Esophagus (tissue), 2 donors: ENCODE data around the gene NDUFC1. TPM values are rescaled to one million over a fixed set of nuclear protein-coding genes. Genes with fewer than 3 reads are reported as not detected.
"Not testable (repeated sequence)": the region's sequence is repeated elsewhere in the genome, so short reads cannot be mapped to it uniquely, and the experiment has no call there.

Experiments used
- H3K27ac ChIP-seq, 2 donors: one replicate each; pipeline ENCODE4 v1.5.1; 2013; ENCODE audit warnings: low read depth in 2 of 2, mild to moderate bottlenecking in 2 of 2, inconsistent platforms in 1 of 2, low read length in 1 of 2, moderate library complexity in 1 of 2
- H3K27me3 ChIP-seq, 2 donors: one replicate each; pipeline ENCODE4 v1.6.1; 2013; ENCODE audit warnings: low read length in 2 of 2, control low read depth in 1 of 2, mild to moderate bottlenecking in 1 of 2; ENCODE audit not compliant: insufficient read depth in 2 of 2, control insufficient read depth in 1 of 2
- H3K36me3 ChIP-seq, 2 donors: one replicate each; pipeline ENCODE4 v1.6.1; 2013; ENCODE audit warnings: low read length in 1 of 2; ENCODE audit not compliant: control insufficient read depth in 2 of 2, insufficient read depth in 2 of 2
- H3K4me1 ChIP-seq, 2 donors: one replicate each; pipeline ENCODE4 v1.6.1; 2013; ENCODE audit warnings: low read length in 1 of 2; ENCODE audit not compliant: control insufficient read depth in 2 of 2, insufficient read depth in 2 of 2
- H3K4me3 ChIP-seq, 2 donors: one replicate each; pipeline ENCODE4 v1.5.1; 2013; ENCODE audit warnings: low read length in 2 of 2, mild to moderate bottlenecking in 2 of 2, low read depth in 1 of 2, moderate library complexity in 1 of 2
- H3K9me3 ChIP-seq, 2 donors: one replicate each; pipeline ENCODE4 v1.6.1; 2013; ENCODE audit warnings: mild to moderate bottlenecking in 2 of 2, low read depth in 1 of 2, low read length in 1 of 2, moderate library complexity in 1 of 2; ENCODE audit not compliant: control insufficient read depth in 2 of 2, insufficient read depth in 1 of 2
- WGBS, 2 donors: extraction: QIAGEN DNeasy Blood & Tissue Kit; methylation state at CpG; one replicate each; pipeline ENCODE4 v1.1.7; 2013; 5-methylcytosine and 5-hydroxymethylcytosine counted together
- polyA plus RNA-seq, 2 donors: library from polyadenylated mRNA; stranded (reverse); fragments of 200-250 nt; gene quantifications; one replicate each; pipeline ENCODE4 v1.2.3, GENCODE V29; 2013
- donor health status: healthy with polysubstance abuse.
- donor health status: Bipolar disorder and iron deficiency.

The NDUFC1 gene
- polyA plus RNA-seq, 2 donors: 79.0 to 102 TPM

GRCh38 chr4:139256349-139256748 lies 45.9 kb downstream of the NDUFC1 start:
- Histone ChIP-seq H3K27me3 (no peaks in the 10 kb centered on the region), H3K27ac (no peak overlapping the region), H3K4me1 (no peaks in the 10 kb centered on the region), H3K36me3 (no peaks in the 10 kb centered on the region), H3K9me3 (no peaks in the 10 kb centered on the region), H3K4me3 (no peak overlapping the region)
- 57 to 66% methylated on average over 2 of the region's 2 CpGs for WGBS, 2 donors

GRCh38 chr4:139255581-139255980 lies 46.7 kb downstream of the NDUFC1 start:
- WGBS, 2 donors: 92 to 95% methylated on average over 6 of the region's 6 CpGs
- H3K4me3 ChIP-seq, H3K27me3 ChIP-seq: not testable (repeated sequence)

GRCh38 chr4:139253713-139254112 lies 48.6 kb downstream of the NDUFC1 start:
- Histone ChIP-seq H3K27me3 (no peaks in the 10 kb centered on the region), H3K9me3 (no peaks in the 10 kb centered on the region), H3K4me3 (no peak overlapping the region), H3K27ac (no peak overlapping the region), H3K36me3 (no peaks in the 10 kb centered on the region), H3K4me1 (no peaks in the 10 kb centered on the region)
- 84 to 89% methylated on average over 3 of the region's 3 CpGs for WGBS, 2 donors

More at GRCh38 chr4:139255581-139255980, 46.7 kb downstream of the NDUFC1 start:
- not testable (repeated sequence) for H3K9me3 ChIP-seq, H3K27ac ChIP-seq, H3K36me3 ChIP-seq, H3K4me1 ChIP-seq

- H3K27me3 ChIP-seq: no peaks in the 10 kb centered on the region
Measured at GRCh38 chr4:139253046-139253445, 49.2 kb downstream of the NDUFC1 start.

GRCh38 chr4:139247700-139248238 lies 54.5 kb downstream of the NDUFC1 start:
- Histone ChIP-seq H3K4me3 (no peak overlapping the region), H3K36me3 (no peaks in the 10 kb centered on the region), H3K27me3 (no peaks in the 10 kb centered on the region), H3K27ac (no peak overlapping the region), H3K4me1 (no peaks in the 10 kb centered on the region), H3K9me3 (no peaks in the 10 kb centered on the region)
- 60 to 76% methylated on average over 4 of the region's 4 CpGs for WGBS, 2 donors

More at GRCh38 chr4:139253046-139253445, 49.2 kb downstream of the NDUFC1 start:
- Histone ChIP-seq H3K4me3 (no peak overlapping the region), H3K36me3 (no peaks in the 10 kb centered on the region), H3K4me1 (no peaks in the 10 kb centered on the region), H3K9me3 (no peaks in the 10 kb centered on the region), H3K27ac (no peak overlapping the region)

- Histone ChIP-seq H3K4me1 (no peaks in the 10 kb centered on the region), H3K36me3 (no peaks in the 10 kb centered on the region), H3K27ac (no peak overlapping the region), H3K4me3 (no peak overlapping the region), H3K27me3 (no peaks in the 10 kb centered on the region), H3K9me3 (no peaks in the 10 kb centered on the region)
Measured at GRCh38 chr4:139247241-139247640, 55.0 kb downstream of the NDUFC1 start.

- no peaks in the 10 kb centered on the region for H3K4me1 ChIP-seq
- WGBS, 2 donors: 74 to 75% methylated on average over 3 of the region's 3 CpGs
- H3K36me3 ChIP-seq: no peaks in the 10 kb centered on the region
- H3K4me3 ChIP-seq: no peak overlapping the region
- no peaks in the 10 kb centered on the region for H3K9me3 ChIP-seq
- no peaks in the 10 kb centered on the region for H3K27me3 ChIP-seq
- no peak overlapping the region for H3K27ac ChIP-seq
Measured at GRCh38 chr4:139246166-139246565, 56.1 kb downstream of the NDUFC1 start.

GRCh38 chr4:139245590-139245989 lies 56.7 kb downstream of the NDUFC1 start:
- H3K4me1 ChIP-seq: no peaks in the 10 kb centered on the region
- no peaks in the 10 kb centered on the region for H3K36me3 ChIP-seq
- H3K27me3 ChIP-seq: no peaks in the 10 kb centered on the region
- no peak overlapping the region for H3K4me3 ChIP-seq
- WGBS, 2 donors: 83 to 95% methylated on average over 1 of the region's 1 CpG
- H3K27ac ChIP-seq: no peak overlapping the region
- H3K9me3 ChIP-seq: no peaks in the 10 kb centered on the region

GRCh38 chr4:139243448-139244365 lies 58.6 kb downstream of the NDUFC1 start:
- WGBS, 2 donors: 80% methylated on average over 12 of the region's 12 CpGs
- Histone ChIP-seq H3K9me3 (no peaks in the 10 kb centered on the region), H3K27ac (peak overlapping the region; percentile 52 to 82), H3K36me3 (no peaks in the 10 kb centered on the region), H3K4me3 (no peak overlapping the region), H3K4me1 (no peaks in the 10 kb centered on the region), H3K27me3 (no peaks in the 10 kb centered on the region)
